HepG2 (cell line): Measurements from ENCODE around the gene NPTXR. TPM values are rescaled to one million over a fixed set of nuclear protein-coding genes. Genes with fewer than 3 reads are reported as not detected.

ENCODE experiments used
- AGO1 ChIP-seq: fragments of 200-400 bp; formaldehyde crosslinking; IDR thresholded peaks from 2 replicates; pipeline ENCODE4 v1.6.1; 2017; ENCODE audit warnings: mild to moderate bottlenecking, low read depth, low read length, moderate library complexity; ENCODE audit not compliant: poor library complexity, severe bottlenecking
- AGO2 ChIP-seq: fragments of 200-400 bp; formaldehyde crosslinking; optimal IDR thresholded peaks from 2 replicates; pipeline ENCODE3; 2017; ENCODE audit warnings: mild to moderate bottlenecking, low read depth, low read length, moderate library complexity
- AKAP8 ChIP-seq: sonication (generic); formaldehyde crosslinking; IDR thresholded peaks from 2 replicates; pipeline ENCODE4 v1.5.1; 2020; ENCODE audit warnings: mild to moderate bottlenecking, missing genetic modification reagents
- ATF4 ChIP-seq, 2 experiments: fragments of 450-650 bp in 1 of 2; sonication (generic) in 1 of 2; formaldehyde crosslinking; IDR thresholded peaks; 2 replicates each; pipeline versions ENCODE4 v1.5.0 to v1.8.0; 2020 to 2022; ENCODE audit warnings: mild to moderate bottlenecking in 1 of 2, missing genetic modification reagents in 1 of 2
- ATF7 ChIP-seq, 2 experiments: fragments of 450-650 bp in 1 of 2; sonication (generic) in 1 of 2; formaldehyde crosslinking in 1 of 2; IDR thresholded peaks; 2 replicates each; pipeline versions ENCODE4 v1.4.0 to v1.6.1; 2016 to 2020; ENCODE audit warnings: antibody characterized with exemption in 1 of 2, mild to moderate bottlenecking in 1 of 2, missing genetic modification reagents in 1 of 2
- CBX1 ChIP-seq: IDR thresholded peaks from one replicate; pipeline ENCODE4 v1.6.1; 2016; ENCODE audit warnings: antibody characterized with exemption, low read depth
- DZIP1 ChIP-seq: sonication (generic); formaldehyde crosslinking; IDR thresholded peaks from 2 replicates; pipeline ENCODE4 v1.5.0; 2020; ENCODE audit warnings: mild to moderate bottlenecking, missing genetic modification reagents
- FOSL2 ChIP-seq: sonication (generic); formaldehyde crosslinking; IDR thresholded peaks from 2 replicates; pipeline ENCODE4 v1.4.0; 2020; ENCODE audit warnings: missing genetic modification reagents
- KMT2A ChIP-seq: sonication (generic); formaldehyde crosslinking; IDR thresholded peaks from 2 replicates; pipeline ENCODE4 v1.4.0; 2020; ENCODE audit warnings: missing genetic modification reagents
- NR2C2 ChIP-seq: sonication (generic); formaldehyde crosslinking; IDR thresholded peaks from 2 replicates; pipeline ENCODE4 v1.4.0; 2020; ENCODE audit warnings: missing genetic modification reagents, mild to moderate bottlenecking, moderate library complexity, borderline replicate concordance
- POLR2G ChIP-seq: fragments of 200-400 bp; formaldehyde crosslinking; IDR thresholded peaks from 2 replicates; pipeline ENCODE4 v1.6.1; 2018; ENCODE audit warnings: mild to moderate bottlenecking, low read depth, low read length, moderate library complexity
- RAD51 ChIP-seq: fragments of 450-650 bp; IDR thresholded peaks from 2 replicates; pipeline ENCODE4 v1.6.1; 2016; ENCODE audit warnings: borderline replicate concordance
- SP5 ChIP-seq: IDR thresholded peaks from 2 replicates; pipeline ENCODE4 v1.6.1; 2016; ENCODE audit warnings: low read depth, borderline replicate concordance
- TARDBP ChIP-seq: sonication (generic); formaldehyde crosslinking; IDR thresholded peaks from 2 replicates; pipeline ENCODE4 v1.8.0; 2022; ENCODE audit warnings: mild to moderate bottlenecking, missing genetic modification reagents
- TCF12 ChIP-seq, 2 experiments: fragments of 450-650 bp in 1 of 2; sonication (generic) in 1 of 2; formaldehyde crosslinking in 1 of 2; IDR thresholded peaks; 2 replicates each; pipeline versions ENCODE4 v1.6.1 to v1.8.0; 2017 to 2022; ENCODE audit warnings: antibody characterized with exemption in 1 of 2, mild to moderate bottlenecking in 1 of 2, missing genetic modification reagents in 1 of 2, moderate library complexity in 1 of 2
- TEAD2 ChIP-seq: sonication (generic); formaldehyde crosslinking; IDR thresholded peaks from 2 replicates; pipeline ENCODE4 v1.9.0; 2021; ENCODE audit warnings: missing genetic modification reagents
- TOPORS ChIP-seq: sonication (generic); formaldehyde crosslinking; IDR thresholded peaks from 2 replicates; pipeline ENCODE4 v1.8.0; 2023; ENCODE audit warnings: mild to moderate bottlenecking, missing genetic modification reagents
- ZFY ChIP-seq: sonication (generic); formaldehyde crosslinking; IDR thresholded peaks from 2 replicates; pipeline ENCODE4 v1.4.0; 2020; ENCODE audit warnings: missing genetic modification reagents
- ZMYM3 ChIP-seq: sonication (generic); formaldehyde crosslinking; IDR thresholded peaks from 2 replicates; pipeline ENCODE4 v1.5.1; 2020; ENCODE audit warnings: mild to moderate bottlenecking, missing genetic modification reagents
- ZNF20 ChIP-seq: sonication (generic); formaldehyde crosslinking; IDR thresholded peaks from 2 replicates; pipeline ENCODE4 v1.4.0; 2020; ENCODE audit warnings: mild to moderate bottlenecking, moderate library complexity, missing genetic modification reagents
- ZNF562 ChIP-seq: sonication (generic); formaldehyde crosslinking; IDR thresholded peaks from 2 replicates; pipeline ENCODE4 v1.8.0; 2022; ENCODE audit warnings: missing genetic modification reagents, borderline replicate concordance
- ZNF629 ChIP-seq: sonication (generic); formaldehyde crosslinking; conservative IDR thresholded peaks from 2 replicates; pipeline ENCODE4 v1.5.0; 2020; ENCODE audit warnings: missing genetic modification reagents
- ZNF670 ChIP-seq: sonication (generic); formaldehyde crosslinking; IDR thresholded peaks from 2 replicates; pipeline ENCODE4 v1.8.0; 2022; ENCODE audit warnings: mild to moderate bottlenecking, missing genetic modification reagents, borderline replicate concordance
- ZNF691 ChIP-seq: sonication (generic); formaldehyde crosslinking; IDR thresholded peaks from 2 replicates; pipeline ENCODE4 v1.4.0; 2020; ENCODE audit warnings: missing genetic modification reagents, low read depth, mild to moderate bottlenecking, borderline replicate concordance
- polyA plus RNA-seq, 8 experiments: library from polyadenylated mRNA; depleted of rRNA in 3 of 8; stranded (reverse) in 7 of 8; unstranded in 1 of 8; fragments of >200 nt; fragmentation: Illumina TruSeq in 4 of 8; extraction: Trizol in 4 of 8; gene quantifications; 2 replicates each; pipeline versions ENCODE4 v1.2.1 to v1.2.3, GENCODE V29; 2011 to 2016; ENCODE audit warnings: low read depth in 4 of 8, missing spikeins in 1 of 8, mixed read lengths in 1 of 8; ENCODE audit not compliant: insufficient read depth in 1 of 8
- total RNA-seq, 5 experiments: library from RNA; depleted of rRNA; stranded (reverse); fragments of >200 nt; fragmentation: Illumina TruSeq; extraction: Trizol; gene quantifications; 2 replicates each; pipeline ENCODE4 v1.2.3, GENCODE V29; 2016; ENCODE audit warnings: low read depth in 1 of 5

NPTXR gene
- total and polyA plus RNA-seq, 2 of the 13 experiments (the other 11 are each of a cell fraction or from before 2014, with no cell fraction given) = 2.6 to 4.8 TPM

DNA sequence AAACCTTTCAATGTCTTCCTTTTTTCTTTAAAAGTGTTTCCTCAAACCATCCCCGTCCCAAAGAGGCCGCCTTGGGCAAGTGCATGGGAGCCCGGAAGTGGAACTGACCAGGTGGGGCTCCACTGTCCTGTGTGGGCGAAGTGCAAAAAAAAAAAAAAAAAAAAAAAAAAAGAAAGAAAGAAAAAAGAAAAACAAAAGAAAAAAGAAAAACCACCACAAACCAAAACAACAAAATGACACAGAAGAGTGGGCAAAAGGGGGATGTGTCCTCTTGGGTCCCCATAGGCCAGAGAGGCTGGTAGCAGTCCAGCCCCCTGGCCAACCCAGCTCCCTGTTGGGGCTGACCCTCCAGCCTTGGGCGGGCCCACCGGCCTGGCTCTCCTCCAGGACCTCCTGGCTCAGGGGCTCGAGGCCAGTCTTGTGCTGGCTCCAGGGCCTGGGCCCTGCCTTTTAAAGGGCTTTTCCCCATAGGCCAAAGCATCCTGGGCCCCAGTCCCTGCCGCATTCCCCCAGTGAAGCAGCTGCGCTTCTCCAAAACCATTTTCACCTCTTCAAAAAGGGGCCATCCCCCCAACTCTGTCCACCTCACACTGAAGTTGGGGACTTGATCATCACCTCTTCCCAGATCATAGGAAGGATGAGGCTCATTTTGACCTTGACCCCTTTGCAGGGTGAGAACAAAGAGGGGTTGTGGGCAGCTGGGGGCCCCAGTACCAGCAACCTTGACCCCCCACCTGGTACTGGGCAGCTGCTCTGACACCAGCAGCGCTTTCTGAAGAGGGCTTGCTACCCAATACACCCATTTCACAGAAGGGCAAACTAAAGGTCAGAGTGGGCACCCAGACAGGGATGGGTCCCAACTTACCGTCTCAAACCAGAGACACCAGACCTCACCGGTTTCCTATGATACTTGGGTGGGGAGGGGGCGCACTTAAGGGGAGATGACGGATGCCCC, 18.8 kb upstream of the NPTXR start (continued):
- TF ChIP-seq SP5 (CRISPR knock-in tag) (no peak), NR2C2 (CRISPR knock-in tag) (peak; percentile 38; the same call in 1 of the 2 replicates), CBX1 (no peak), DZIP1 (CRISPR knock-in tag) (no peak), FOSL2 (CRISPR knock-in tag) (no peak), TOPORS (CRISPR knock-in tag) (no peak), TCF12 (IDR thresholded peaks at IDR 0.05) (no peak), TCF12 (CRISPR knock-in tag; IDR thresholded peaks at IDR 0.05) (no peak), ZMYM3 (peak; percentile 80), ZFY (CRISPR knock-in tag) (0 out of 2 replicates have a peak, but pooled peaks have one; percentile 23), ZNF20 (CRISPR knock-in tag) (no peak), RAD51 (no peak), ZNF629 (CRISPR knock-in tag) (peak; percentile 95), TARDBP (no peak), POLR2G (peak; percentile 50; the same call in 1 of the 2 replicates), ATF7 (IDR thresholded peaks at IDR 0.05) (no peak), ATF7 (CRISPR knock-in tag; IDR thresholded peaks at IDR 0.05) (no peak), ZNF691 (CRISPR knock-in tag) (no peak), ATF4 (CRISPR knock-in tag; IDR thresholded peaks at IDR 0.05) (no peak), AKAP8 (CRISPR knock-in tag) (peak; percentile 35; the same call in 1 of the 2 replicates), AGO2 (peak; percentile 42), TEAD2 (CRISPR knock-in tag) (no peak), ZNF670 (CRISPR knock-in tag) (no peak), ZNF562 (no peak), AGO1 (peak; percentile 79), KMT2A (CRISPR knock-in tag) (no peak)
